Fibroblast of mammary gland (primary cell): Measurements from ENCODE around the gene SPOP.
"Not testable (repeated sequence)": the region's sequence is repeated elsewhere in the genome, so short reads cannot be mapped to it uniquely, and the experiment has no call there.

ENCODE experiments used
- DNase-seq: peaks from one replicate; pipeline ENCODE4 v3.0.0-alpha.2; 2010; ENCODE audit warnings: low read depth
- H3K4me3 ChIP-seq: 2 replicates; pipeline ENCODE4 v1.5.1; 2011; ENCODE audit warnings: low read depth, mild to moderate bottlenecking, low read length, moderate library complexity; ENCODE audit not compliant: control insufficient read depth
- CTCF ChIP-seq: conservative IDR thresholded peaks from 2 replicates; pipeline ENCODE4 v1.5.1; 2011; ENCODE audit warnings: low read depth, low read length, inconsistent platforms; ENCODE audit not compliant: control insufficient read depth, insufficient read depth

Gene SPOP

GRCh38 chr17:49571283-49571682 is 106.6 kb downstream of the SPOP start:
- H3K4me3 ChIP-seq = no peak overlapping the region
- no peak for DNase-seq
- TF ChIP-seq CTCF = no peak

GRCh38 chr17:49570540-49571242 is 107.2 kb downstream of the SPOP start:
- H3K4me3 ChIP-seq = no peak overlapping the region
- no peak for TF ChIP-seq CTCF
- DNase-seq = no peak

- H3K4me3 ChIP-seq, DNase-seq: not testable (repeated sequence)
These were observed 109.2 kb downstream of the SPOP start for GRCh38 chr17:49568695-49569047.

GRCh38 chr17:49567871-49568694 is 109.8 kb downstream of the SPOP start:
- peak overlapping the region; percentile 35 for H3K4me3 ChIP-seq
- TF ChIP-seq CTCF = peak; percentile 83
- DNase-seq = peak; percentile 74

- TF ChIP-seq CTCF = no peak
- no peak overlapping the region for H3K4me3 ChIP-seq
- no peak for DNase-seq
These were observed 110.8 kb downstream of the SPOP start for GRCh38 chr17:49567104-49567521.

GRCh38 chr17:49566668-49567071 is 111.2 kb downstream of the SPOP start:
- no peak for DNase-seq
- no peak for TF ChIP-seq CTCF
- H3K4me3 ChIP-seq = no peak overlapping the region

- TF ChIP-seq CTCF = no peak
- no peak overlapping the region for H3K4me3 ChIP-seq
- DNase-seq = peak; percentile 85
These were observed 111.9 kb downstream of the SPOP start for GRCh38 chr17:49565948-49566491.
